ENCODE measurements around the gene FOXA3.
"Not testable (repeated sequence)": the region's sequence is repeated elsewhere in the genome, so short reads cannot be mapped to it uniquely, and the experiment has no call there.

The FOXA3 gene

GRCh38 chr19:45828523-45828922 lies 35.6 kb upstream of the FOXA3 start:
- DNase-seq (ENCODE audit: low read depth in 2 of 2) = no peak

DNA sequence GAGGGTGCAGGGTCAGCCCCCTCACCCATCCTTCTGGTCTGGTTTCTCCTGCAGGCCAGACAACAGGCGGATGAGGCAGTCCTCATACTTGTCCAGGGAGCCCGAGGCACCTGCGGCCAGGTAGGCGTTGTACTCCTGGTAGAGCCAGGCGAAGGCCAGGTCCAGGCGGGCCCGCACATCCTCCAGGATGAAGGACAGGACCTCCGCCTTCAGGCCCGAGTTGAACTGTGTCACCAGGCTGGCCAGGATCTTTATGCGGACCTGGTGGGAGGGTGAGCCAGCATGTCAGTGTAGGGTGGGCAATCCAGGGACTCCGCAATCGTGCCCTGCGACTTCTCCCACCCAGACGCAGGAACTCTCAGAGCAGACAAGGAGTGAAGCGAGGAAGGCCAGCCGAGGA lies 35.2 kb upstream of the FOXA3 start:
- no peak for DNase-seq (ENCODE audit: low read depth in 2 of 2)

DNA sequence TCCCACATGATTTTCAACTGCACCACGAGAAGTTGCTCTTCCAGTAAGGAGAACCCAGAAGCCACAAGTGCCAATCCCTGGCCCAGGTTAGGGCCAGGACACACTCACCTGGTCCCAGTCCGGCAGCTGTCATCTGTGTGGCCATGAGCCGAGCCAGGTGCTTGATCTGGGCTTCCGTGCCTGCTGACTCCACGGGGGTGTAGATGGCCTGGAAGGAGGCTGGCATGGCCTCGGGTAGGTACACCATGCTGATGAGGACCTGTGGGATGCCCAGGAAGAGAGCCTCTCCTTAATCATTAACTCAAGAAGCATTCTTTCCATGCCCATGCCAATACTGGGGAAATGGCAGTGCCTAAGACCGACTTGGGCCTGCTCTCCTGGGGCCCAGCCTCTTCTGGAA lies 29.2 kb upstream of the FOXA3 start:
- DNase-seq (ENCODE audit: low read depth in 2 of 2) = no peak

DNA sequence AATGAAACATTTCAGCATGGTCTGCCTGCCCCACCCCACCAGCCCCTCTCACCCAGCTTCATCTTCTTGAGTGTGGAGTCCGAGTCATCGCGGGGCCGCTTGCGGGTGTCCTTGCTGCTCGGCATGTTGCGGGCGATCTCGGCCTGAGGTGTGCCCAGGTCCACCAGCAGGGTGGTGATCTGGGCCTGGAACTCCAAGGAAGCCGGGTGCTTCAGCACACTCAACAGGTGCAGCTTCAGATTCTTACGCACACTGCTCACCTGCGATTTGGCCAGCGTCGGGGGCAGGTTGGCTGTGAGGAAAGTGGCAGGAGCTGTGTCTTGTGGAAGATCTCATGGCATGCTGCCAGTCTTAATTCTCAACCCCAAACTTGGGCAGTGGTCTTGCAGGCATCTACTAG lies 21.9 kb upstream of the FOXA3 start:
- no peak for DNase-seq (ENCODE audit: low read depth in 2 of 2)

DNA sequence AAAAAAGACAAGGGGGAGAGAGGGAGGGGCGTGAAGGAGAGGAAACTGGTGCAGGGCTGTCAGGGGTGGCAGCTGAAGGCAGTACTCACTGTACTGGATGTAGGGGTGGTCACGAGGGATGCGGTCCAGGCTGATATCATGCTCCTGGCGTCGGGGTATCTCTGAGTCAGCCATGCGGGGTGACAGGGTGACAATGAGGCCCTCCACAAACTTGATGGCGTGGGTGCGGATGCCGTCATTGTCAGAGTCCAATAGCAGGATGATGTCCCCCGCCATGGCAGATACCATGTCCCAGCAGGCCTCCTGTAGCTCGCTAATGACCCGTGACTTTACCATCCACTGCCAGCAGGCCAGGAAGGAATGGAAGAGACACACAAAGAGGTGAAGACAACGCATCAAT lies 16.5 kb upstream of the FOXA3 start:
- DNase-seq (ENCODE audit: low read depth in 2 of 2) = no peak

DNA sequence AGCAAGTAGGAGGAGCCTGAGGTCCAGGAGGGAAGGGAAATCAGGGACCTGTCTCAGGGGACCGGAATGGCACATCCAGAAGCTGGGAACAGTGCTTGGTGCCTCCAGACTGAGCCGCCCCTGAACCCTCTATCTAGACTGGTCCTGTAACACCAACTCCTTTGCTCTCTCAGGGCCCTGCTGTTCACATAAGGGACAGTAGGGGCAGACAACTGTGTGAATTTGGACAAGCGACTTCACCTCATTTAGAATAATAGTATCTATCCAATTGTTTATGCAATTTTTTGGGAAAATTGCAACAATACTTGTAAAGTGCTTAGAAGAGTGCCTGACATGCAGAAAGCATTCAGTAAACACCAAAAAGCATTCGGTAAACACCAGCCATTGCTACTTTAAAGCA lies 15.2 kb upstream of the FOXA3 start:
- no peak for DNase-seq (ENCODE audit: low read depth in 2 of 2)

DNA sequence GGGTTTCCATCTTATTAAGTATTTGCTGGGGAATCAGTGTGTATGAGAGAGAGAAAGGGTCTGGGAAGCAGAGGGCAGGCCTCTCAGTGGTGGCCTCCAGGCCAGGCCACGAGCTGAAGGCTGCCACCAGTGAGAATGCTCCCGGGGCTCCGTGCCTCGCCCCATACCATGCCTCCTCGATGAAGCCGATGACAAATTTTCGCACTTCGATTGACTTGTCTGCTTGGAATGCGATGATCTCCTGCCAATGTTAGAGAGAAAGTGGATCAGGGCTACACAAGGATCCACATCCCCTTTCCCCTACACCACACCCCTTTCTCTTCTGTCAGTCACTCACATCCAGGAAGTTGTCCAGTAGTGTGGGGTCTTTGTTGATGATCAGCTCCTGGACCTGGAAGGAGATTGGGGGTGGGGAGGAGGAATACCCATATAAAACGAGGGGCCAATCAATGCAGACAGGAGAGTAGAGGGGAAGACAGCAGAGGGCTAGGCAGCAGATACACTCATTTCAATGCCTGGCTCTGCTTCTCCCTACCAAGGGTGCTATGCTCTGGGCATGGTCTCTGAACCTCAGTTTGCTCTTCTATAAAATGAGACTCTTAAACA lies 11.9 kb upstream of the FOXA3 start:
- DNase-seq (ENCODE audit: low read depth in 2 of 2) = no peak

DNA sequence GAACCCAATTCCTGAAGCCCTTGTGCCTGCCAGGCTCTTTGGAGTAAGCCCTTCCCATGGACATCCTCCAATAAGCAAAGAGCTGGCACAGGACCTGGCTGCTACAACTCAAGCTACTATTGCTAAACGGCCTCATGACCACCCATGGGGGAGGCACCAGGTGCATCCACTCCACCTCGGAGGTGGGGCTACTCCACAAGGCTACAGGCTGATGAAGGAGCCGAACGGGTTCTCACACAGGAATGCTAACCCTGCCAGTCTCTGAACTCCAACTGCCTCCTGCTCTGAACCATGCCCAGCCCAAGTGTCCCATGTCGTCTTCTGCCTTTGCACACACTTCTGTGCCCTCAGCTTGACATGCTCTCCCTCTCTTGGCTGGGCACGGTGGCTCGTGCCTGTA lies 11.1 kb upstream of the FOXA3 start:
- DNase-seq (ENCODE audit: low read depth in 2 of 2) = no peak

DNA sequence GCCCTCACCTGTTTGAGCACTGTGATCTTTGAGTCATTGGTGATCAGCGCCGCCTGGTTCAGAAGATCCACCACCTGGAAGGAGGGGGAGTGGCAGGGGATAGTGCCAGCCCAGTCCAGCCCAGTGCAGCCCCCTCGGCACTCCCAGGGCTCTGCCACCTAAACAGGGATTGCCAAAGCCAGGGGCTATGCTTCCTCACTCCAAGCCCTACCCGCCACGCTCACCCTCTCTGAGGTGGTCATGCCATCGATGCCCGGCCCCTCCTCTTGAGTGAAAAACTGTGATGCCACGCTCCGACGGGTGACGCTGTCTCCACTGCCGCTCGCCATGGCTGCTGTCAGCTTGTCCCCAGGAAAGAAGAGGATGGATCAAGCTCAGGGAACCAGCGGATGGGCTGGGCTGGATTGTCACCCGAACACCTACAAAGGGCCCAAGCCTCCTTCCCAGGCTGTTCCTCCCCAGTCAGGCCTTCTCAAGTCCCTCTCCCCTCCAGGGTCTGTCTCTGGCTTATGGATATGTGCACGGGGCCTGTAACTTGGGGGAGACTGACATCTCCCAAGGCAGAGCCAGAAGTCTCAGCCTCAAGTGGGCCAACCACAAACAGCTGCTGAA lies 9.9 kb upstream of the FOXA3 start:
- DNase-seq (ENCODE audit: low read depth in 2 of 2) = no peak

DNA sequence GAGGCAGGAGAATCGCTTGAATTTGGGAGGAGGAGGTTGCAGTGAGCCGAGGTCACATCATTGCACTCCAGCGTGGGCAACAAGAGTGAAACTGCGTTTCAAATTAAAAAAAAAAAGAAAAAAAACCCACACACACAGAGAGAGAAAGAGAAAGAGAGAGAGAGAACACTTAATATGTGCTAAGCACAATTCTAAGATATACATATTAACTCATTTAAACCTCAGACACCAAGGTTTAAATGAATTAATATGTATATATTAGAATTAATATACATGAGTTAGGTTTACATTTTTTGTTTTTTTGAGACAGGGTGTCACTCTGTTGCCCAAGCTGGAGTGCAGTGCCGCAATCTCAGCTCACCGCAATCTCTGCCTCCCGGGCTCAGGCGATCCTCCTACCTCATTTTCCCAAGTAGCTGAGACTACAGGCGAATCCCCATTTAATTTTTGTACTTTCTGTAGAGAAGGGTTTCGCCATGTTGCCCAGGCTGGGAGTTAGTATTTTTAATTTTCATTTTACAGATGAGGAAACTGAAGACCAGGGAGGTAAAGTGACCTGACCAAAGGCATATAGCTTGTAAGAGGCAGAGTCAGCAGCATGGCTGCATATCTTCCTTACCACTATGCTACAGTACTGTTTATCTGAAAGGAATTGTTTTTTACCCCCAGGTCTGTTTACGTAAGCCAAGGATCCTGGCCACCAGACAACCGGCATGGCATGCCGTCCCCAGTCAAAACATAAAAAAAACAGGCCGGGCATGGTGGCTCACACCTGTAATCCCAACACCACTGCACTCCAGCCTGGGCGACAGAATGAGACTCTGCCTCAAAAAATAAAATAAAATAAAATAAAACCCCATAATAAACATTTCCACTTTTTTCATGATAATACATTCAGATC lies 3.5 kb upstream of the FOXA3 start:
- no peak for DNase-seq (ENCODE audit: low read depth in 2 of 2)

DNA sequence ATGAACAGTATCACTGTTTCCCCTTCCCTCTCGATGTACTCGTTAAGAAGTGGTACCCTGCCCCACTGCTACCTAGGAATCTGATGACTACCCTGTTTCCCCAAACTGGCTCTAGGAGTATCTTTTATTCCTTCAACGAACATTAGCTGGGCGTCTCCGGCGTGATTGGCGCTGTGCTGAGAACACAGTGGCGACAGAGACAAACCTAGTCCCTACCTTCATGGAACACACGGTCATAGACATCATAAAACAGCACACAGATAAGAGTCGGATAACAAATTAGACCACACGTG lies 1.9 kb upstream of the FOXA3 start:
- no peak for DNase-seq (ENCODE audit: low read depth in 2 of 2)

GRCh38 chr19:45862564-45863334 lies 1.4 kb upstream of the FOXA3 start, which contains the start of gene SYMPK:
SYMPK (minus strand) TSS chr19:45863147; CDS start chr19:45854495, 8,652 bp downstream.
- DNase-seq (ENCODE audit: low read depth in 2 of 2) = peak; percentile 96 to 98

DNA sequence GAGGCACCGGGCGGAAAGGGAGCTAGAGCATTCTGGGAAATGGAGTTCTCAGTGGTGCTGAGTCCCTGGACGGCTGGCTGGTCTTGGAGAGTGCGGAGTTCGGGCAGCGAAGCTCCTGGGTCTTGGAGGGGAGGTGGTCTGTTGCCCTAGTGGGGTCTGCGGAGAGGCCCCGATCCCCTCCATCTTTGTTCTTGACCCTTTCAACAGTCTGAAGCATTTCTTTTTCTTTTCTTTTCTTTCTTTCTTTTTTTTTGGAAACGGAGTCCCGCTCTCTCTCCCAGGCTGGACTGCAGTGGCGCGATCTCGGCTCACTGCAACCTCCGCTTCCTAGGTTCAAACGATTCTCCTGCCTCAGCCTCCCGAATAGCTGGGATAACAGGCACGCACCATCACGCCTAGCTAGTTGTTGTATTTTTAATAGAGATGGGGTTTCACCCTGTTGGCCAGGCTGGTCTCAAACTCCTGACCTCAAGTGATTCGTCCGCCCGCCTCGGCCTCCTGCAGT lies 739 bp upstream of the FOXA3 start:
- no peak for DNase-seq (ENCODE audit: low read depth in 2 of 2)

DNA sequence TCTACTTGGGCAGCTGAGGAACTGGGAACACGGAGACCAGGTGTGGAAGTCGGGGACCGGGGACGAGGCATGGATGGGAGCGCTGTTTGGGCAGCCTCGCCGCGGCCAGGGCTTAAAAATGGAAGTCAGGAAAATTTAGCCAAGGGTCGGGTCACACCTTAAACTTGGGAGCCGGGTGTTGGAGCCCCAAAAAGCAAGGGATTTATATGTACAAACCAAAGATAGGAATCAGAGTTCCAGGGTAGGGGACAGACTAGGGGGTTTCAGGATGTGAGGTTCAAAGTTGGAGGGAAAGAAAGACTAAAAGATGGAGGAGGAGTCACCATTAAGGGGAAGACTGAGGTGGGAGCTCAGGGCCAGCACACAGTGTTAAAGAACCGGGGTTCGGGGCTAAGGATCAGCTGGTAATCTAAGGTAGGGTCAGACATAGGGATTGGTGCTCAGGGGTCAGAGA lies 530 bp downstream of the FOXA3 start:
- no peak for DNase-seq (ENCODE audit: low read depth in 2 of 2)

- no peak for DNase-seq (ENCODE audit: low read depth in 2 of 2)
Observed at GRCh38 chr19:45865269-45865948, 1.3 kb downstream of the FOXA3 start.

DNA sequence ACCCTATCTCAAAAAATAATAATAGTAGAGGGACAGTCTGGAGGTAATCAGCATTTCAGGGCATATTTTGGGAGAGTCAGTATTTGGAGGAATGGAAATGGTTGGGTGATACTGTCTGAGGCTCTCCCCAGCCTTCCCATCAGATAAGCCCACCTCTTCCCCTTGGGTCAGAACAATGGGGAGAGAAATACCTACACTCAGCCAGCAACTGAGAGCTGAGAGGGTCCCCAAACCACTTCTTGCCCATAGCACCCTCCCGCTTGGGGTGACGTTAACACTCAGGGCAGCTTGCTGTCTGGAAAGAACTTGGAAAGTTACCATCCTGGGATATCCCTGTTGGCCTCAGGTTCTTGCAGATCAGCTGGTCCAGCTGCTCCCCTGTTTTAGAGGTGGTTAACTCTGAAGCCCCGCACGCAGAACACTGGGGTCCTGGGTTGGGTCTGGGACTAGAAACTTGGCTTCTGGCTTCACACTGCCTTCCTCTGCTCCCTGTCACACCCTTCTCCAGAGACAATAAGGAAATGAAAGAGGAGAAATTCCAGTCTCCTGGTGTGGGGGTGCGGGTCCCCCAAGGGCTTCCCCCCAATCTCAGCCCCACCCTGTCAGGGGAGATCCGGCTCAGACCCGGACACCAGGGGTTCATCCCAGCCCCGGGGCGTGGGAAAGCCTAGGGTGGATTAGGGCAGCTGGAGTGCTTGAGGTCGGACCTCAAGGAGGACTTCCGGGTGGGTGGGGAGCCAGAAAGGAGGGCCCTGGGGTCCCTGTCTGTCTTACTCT lies 2.5 kb downstream of the FOXA3 start:
- DNase-seq (ENCODE audit: low read depth in 2 of 2) = no peak

GRCh38 chr19:45867241-45867640 lies 3.1 kb downstream of the FOXA3 start:
- DNase-seq (ENCODE audit: low read depth in 2 of 2) = not testable (repeated sequence)

DNA sequence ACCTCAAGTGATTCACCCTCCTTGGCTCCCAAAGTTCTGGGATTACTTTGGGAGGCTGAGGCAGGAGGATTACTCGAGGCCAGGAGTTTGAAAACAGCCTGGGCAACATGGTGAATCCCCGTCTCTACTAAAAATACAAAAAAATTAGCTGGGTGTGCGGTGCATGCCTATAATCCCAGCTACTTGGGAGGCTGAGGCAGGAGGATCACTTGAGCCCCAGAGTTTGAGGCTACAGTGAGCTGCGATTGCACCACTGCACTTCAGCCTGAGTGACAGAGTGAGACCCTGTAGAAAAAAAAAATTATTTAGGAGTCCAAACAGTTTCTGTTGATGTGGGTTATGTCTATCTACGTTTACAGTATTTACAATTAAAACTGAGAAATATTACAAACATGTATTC lies 6.7 kb downstream of the FOXA3 start:
- no peak for DNase-seq (ENCODE audit: low read depth in 2 of 2)

DNA sequence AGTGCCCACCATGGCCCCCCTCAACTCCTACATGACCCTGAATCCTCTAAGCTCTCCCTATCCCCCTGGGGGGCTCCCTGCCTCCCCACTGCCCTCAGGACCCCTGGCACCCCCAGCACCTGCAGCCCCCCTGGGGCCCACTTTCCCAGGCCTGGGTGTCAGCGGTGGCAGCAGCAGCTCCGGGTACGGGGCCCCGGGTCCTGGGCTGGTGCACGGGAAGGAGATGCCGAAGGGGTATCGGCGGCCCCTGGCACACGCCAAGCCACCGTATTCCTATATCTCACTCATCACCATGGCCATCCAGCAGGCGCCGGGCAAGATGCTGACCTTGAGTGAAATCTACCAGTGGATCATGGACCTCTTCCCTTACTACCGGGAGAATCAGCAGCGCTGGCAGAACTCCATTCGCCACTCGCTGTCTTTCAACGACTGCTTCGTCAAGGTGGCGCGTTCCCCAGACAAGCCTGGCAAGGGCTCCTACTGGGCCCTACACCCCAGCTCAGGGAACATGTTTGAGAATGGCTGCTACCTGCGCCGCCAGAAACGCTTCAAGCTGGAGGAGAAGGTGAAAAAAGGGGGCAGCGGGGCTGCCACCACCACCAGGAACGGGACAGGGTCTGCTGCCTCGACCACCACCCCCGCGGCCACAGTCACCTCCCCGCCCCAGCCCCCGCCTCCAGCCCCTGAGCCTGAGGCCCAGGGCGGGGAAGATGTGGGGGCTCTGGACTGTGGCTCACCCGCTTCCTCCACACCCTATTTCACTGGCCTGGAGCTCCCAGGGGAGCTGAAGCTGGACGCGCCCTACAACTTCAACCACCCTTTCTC lies 8.2 kb downstream of the FOXA3 start:
- DNase-seq (ENCODE audit: low read depth in 2 of 2) = no peak
